ENCODE data around the gene XRCC4.
A peak's percentile ranks its signal among the peaks of the same experiment; 100 is the strongest.
"Not testable (repeated sequence)": the region's sequence is repeated elsewhere in the genome, so short reads cannot be mapped to it uniquely, and the experiment has no call there.

XRCC4 gene

DNA sequence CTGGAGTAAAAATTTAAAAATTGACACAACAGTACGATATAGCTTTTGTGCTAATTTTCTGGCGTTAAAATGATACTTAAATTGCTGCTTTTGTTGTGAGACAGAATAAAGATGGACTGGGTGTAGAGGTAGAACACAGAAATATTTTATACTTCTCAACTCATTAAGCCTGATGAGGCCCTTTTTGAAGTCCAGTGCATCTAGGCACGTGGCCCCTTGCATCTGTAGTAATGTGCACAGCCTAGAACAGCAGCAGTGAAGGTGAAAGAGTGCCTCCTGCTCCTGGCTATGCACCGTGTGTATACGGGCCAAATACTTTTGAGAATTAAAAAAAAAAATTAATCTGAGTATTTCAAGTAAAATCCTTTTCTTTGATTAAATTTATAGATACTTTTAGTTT lies 115.6 kb downstream of the XRCC4 start:
- no peak for DNase-seq

- DNase-seq: no peak
Measured at GRCh38 chr5:83197326-83197967, 120.1 kb downstream of the XRCC4 start.

DNA sequence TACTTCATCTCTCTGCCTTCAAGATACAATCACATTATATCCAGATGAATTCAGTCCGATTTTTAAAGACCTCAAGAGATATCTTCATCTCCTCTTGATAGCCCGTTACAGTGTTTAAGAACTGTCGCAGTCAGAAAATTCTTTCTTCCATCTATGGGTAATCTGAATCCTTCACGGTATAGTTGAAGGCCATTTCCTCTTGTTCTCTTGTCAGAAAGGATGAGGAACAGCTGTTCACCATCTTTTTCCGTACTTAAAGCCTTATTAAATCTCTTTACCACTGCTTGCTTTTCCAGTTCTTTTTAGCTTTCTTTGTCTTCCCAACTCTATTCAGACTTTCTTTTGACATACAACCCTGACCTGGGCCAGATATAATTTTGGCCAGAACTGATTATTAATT lies 121.8 kb downstream of the XRCC4 start:
- DNase-seq: no peak

GRCh38 chr5:83204651-83205050 lies 127.3 kb downstream of the XRCC4 start:
- no peak for DNase-seq

DNA sequence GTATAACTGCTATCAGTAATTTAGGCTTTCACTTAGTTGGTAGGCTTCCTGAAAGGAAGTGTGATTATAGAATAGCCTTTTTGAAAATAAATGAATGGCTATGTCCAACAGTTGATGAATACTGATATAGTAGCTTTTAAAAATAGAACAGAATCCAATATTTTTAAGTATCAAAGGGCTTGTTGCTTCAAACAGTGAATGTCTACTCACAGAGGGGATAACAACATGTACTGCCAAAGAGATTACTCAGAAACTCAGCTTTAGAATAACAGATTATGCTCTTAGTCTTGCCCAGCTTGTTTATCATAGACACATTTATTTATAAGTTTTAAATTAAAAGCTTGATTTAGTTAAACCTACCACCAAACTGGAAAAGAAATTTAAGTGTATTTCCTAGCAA lies 132.6 kb downstream of the XRCC4 start:
- no peak for DNase-seq

DNA sequence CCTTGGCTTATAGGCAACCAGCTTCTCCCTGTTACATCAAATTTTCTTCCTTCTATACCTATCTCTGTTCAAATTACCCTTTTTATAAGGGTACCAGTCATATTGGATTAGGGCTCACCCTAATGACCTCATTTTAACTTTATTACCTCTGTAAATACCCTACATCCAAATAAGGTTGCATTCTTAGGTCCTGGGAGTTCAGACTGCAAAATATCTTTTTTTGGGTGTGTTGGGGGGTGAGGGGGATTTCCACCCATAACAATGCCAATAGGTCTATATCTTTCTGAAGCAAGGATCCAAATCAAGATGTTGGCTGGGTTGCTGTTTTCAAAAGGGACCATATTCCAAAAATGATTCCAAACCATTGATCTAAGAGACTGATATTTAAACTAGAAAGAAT lies 141.7 kb downstream of the XRCC4 start:
- no peak for DNase-seq

GRCh38 chr5:83219495-83219894 lies 142.1 kb downstream of the XRCC4 start:
- no peak for DNase-seq

DNA sequence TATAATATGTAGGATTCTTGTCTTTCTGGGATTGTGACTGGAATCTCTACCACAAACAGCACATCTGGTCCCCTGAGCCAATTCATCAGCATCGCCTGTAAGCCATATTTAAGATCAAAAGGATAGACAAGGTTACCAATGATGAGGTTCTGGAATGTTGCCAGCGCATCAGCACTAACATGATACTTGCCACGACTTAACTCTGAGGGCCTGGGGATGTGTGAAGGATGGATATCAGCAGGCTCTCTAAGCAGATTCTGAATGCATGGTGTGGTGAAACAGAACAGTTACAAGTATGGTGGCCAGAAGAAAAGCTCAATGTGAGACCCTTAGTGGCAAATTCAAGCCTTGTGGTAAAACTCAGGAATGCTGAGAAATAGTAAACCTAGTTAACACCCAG lies 143.0 kb downstream of the XRCC4 start:
- DNase-seq: no peak

DNA sequence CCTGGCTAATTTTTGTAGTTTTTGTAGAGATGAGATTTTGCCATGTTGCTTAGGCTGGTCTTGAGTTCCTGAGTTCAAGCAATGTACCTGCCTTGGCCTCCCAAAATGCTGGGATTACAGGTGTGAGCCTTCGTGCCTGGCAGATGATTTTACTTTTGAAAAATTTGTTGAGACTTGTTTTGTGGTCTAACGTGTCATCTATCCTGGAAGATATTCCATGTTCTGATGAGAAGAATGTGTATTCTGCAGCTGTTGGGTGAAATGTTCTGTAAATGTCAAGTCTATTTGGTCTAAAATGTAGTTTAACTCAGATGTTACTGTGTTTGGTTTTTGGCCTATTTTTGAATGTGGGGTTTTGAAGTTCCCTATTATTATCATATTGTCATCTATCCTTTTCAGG lies 145.6 kb downstream of the XRCC4 start:
- DNase-seq: no peak

GRCh38 chr5:83227611-83228010 lies 150.3 kb downstream of the XRCC4 start:
- no peak for DNase-seq

- DNase-seq: no peak
Measured at GRCh38 chr5:83230511-83230910, 153.2 kb downstream of the XRCC4 start.

GRCh38 chr5:83244516-83244915 lies 167.2 kb downstream of the XRCC4 start:
- DNase-seq: no peak

GRCh38 chr5:83245037-83245436 lies 167.7 kb downstream of the XRCC4 start:
- no peak for DNase-seq

GRCh38 chr5:83246071-83246470 lies 168.7 kb downstream of the XRCC4 start:
- no peak for DNase-seq

GRCh38 chr5:83249156-83249555 lies 171.8 kb downstream of the XRCC4 start:
- no peak for DNase-seq

GRCh38 chr5:83251849-83252248 lies 174.5 kb downstream of the XRCC4 start:
- DNase-seq: no peak

DNA sequence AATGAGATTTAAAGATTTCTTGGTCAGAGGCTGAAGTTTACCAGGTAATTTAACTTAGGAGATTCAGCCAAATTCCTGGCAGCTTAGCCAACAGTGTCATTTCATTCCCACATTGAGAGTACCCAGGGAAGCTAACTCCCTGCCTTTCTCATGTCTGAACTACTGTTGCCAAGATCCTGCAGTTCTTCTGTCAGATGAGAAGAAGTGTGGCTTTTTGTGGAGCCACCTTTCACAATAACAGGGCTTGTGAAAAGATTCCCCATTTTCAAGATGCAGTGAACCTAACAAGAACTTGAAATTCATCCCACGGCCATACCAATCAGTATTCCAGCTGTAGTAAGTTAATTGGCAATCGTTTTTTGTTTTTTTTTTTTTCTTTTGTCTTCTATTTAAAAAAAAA lies 176.4 kb downstream of the XRCC4 start:
- DNase-seq: no peak

- no peak for DNase-seq
Measured at GRCh38 chr5:83255268-83255667, 177.9 kb downstream of the XRCC4 start.

DNA sequence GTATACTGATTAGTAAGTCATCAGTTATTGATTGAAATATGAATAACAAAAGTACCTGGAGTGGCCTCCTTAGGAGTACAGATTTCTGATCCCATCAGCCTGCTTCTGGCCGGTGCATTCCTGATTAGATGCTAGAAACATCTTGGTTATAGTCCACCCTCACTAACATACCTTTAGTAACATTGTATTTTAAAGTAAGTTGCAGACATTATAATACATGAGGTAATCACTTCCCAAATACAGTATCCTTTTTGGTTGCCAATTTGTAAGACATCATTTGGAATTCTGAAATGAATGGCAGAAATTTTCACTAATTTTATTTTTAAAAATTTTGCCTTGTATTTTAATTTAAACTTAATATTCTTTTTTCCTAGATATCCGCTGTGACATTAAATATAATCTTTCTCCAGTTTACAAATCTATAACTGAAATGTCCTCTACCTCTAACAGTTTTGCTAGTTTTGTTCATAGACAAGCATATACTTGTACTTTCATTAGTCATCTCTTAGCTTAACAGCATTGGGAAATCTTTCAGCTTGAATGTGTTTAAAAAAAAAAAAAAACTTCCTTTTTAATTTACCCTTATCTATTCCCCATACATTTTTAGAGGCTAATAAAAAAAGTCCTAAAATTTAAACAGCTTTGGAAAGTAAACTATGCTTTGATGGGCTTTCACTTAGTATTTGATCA lies 178.9 kb downstream of the XRCC4 start:
- no peak for DNase-seq

DNA sequence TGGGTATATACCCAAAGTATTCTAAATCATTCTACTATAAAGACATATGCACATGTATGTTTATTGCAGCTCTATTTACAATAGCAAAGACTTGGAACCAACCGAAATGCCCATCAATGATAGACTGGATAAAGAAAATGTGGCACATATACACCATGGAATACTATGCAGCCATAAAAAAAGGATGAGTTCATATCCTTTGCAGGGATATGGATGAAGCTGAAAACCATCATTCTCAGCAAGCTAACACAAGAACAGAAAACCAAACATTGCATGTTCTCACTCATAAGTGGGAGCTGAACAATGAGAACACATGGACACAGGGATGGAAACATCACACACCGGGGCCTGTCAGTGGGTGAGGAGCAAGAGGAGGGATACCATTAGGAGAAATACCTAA lies 180.3 kb downstream of the XRCC4 start:
- DNase-seq: not testable (repeated sequence)

GRCh38 chr5:83265318-83265717 lies 188.0 kb downstream of the XRCC4 start:
- peak in 1 of 2 experiments; percentile 13 for DNase-seq

GRCh38 chr5:83270311-83270710 lies 193.0 kb downstream of the XRCC4 start:
- no peak for DNase-seq

DNA sequence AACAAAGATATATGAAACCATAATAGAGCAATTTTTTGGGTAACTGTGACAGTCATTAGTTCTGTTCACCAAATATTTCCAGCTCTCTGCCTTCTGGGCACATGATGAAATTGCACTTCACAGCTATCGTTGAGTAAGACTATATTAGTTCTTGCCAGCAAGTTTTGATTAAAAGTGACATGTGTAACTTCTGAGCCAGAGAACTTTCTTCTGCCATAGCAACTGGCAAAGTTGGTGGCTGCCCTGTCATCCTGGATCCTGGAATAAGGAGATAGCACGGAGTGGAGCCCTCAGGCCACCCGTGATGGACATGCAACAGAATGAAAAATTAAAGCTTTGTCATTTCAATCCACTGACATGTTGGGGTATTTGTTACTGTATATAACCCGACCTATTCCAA lies 199.8 kb downstream of the XRCC4 start:
- no peak for DNase-seq

GRCh38 chr5:83277953-83278352 lies 200.6 kb downstream of the XRCC4 start:
- no peak for DNase-seq

GRCh38 chr5:83281176-83281575 lies 203.8 kb downstream of the XRCC4 start:
- DNase-seq: no peak
